ENCODE data around the gene RAI14. TPM values are rescaled to one million over a fixed set of nuclear protein-coding genes. Genes with fewer than 3 reads are reported as not detected.
"Not testable (repeated sequence)": the region's sequence is repeated elsewhere in the genome, so short reads cannot be mapped to it uniquely, and the experiment has no call there.

Gene RAI14
- total RNA-seq, 1 donor from 2014 or later, result 6.7 TPM

DNA sequence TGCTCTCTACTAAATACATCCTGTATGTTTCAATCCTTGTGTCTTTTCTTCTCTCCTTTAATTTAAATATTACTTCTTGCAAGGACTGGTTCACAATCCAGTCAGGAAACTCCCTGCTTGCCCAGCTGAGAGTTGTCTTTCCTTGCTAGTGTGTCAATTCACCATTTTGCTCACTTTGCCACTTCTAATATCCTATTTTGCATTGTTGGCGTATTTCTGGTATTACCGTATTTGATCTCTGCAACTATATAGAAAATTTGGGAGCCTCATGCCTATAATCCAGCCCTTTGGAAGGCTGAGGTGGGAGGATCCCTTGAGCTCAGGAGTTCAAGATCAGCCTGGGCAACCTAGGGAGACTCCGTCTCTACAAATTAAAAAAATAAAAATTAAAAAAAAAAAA, 92.3 kb downstream of the RAI14 start:
- DNase-seq (ENCODE audit: missing footprints), result no peak
- no peak for ATAC-seq
- intact Hi-C loops (cut with DNase I), result no loop called here

DNA sequence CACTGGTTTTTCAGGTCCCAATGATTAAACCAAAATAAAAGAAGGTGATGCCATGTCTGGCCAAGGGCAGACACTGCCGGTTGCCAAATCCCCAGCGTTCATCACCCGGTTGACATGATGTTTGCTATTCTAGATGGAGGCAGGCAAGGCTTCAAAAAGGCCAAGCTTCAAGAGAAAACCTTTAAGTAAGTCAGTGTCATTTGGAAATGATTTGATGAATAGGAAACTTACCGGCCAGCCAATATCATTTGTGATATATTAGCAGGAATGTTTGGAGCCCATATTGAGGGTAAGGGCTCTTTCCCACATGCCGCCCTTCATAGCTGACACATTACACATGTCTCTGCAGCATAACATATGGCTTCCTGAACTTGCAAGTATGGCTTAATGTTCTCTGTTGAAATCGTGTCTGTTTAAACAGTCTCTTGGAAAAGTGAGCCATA, 93.3 kb downstream of the RAI14 start:
- intact Hi-C loops (cut with DNase I), result no loop called here
- DNase-seq (ENCODE audit: missing footprints) (no peak), ATAC-seq (no peak)

DNA sequence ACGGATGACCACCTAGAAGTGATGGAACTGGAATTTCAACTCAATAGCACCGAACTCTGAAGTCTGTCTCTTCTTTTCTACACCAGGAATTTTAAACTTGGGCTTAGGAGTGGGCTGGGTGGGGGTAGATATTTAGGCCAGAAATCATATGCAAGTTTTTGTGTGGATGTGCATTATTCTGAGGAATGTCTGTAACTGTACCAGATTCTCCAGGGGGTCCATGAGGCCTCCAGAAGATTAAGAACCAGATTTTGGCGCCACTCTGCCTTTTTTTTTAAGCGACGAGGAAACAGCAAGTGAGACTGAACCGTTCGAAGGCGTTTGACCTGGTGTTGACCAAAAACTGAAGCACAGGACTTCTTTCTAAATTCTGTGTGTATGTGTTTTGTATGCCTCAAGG, 94.1 kb downstream of the RAI14 start:
- no peak for DNase-seq (ENCODE audit: missing footprints)
- ATAC-seq, result no peak
- intact Hi-C loops (cut with DNase I), result no loop called here

DNA sequence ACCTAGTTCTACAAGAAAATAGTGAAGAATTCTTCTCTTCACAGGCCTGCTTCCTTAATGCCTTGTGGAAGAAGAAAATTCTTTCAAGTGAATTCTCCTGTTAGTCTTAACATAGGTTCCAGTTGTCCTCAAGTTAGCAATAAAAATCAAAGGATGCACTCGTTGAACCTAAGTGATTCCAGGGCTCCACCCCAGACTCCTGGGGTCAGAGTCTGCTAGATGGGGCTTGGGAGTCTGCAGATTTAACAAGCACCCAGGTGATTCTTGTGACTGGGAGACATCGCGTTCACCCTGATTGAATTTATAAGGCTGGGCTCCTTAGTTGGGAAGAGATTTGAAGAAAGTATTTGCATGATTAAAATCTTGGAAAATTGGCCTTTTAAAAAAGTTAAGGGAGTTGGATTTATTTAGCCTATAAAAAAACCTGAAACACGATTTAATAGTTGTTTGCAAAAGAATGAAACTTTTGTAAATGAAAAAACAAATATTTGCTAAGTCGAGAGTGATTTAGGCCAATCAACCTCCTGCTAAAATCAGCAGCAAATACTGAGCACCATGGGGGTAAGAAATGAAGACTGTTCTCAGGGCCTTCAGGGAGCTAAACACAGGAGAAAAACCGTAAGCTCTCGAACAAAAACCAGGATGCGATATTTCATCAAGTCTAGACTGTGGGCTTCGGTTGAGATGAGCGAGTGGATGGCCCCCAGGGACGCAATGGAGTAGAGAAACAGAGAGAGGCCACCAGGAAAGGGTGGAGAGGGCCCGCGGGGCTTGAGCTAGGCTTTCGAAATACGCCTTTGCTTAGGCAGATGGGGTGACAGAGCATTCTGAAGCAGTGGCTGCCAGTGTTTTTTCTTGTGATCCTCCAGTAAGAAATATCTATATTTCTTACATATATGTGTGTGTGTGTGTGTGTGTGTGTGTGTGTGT, 95.9 kb downstream of the RAI14 start:
- DNase-seq (ENCODE audit: missing footprints) (no peak), ATAC-seq (peak; percentile 62)
- intact Hi-C loops (cut with DNase I), result no loop called here

DNA sequence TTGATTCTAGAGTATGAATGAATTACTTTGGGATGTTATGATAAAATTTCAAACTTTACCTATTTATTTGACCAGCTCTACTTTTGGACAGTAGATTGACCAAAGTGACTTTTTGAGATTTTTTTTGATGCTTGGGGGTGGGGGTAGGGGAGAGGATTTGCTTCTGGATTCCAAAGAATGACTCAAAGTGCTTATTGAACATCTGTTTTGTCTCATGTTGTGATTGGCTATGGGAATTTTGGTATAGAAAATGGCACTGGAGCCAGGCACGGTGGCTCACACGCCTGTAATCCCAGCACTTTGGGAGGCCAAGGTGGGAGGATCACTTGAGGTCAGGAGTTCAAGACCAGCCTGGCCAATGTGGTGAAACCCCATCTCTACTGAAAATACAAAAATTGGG, 97.1 kb downstream of the RAI14 start:
- DNase-seq (ENCODE audit: missing footprints); ATAC-seq; intact Hi-C loops (cut with DNase I): not testable (repeated sequence)

DNA sequence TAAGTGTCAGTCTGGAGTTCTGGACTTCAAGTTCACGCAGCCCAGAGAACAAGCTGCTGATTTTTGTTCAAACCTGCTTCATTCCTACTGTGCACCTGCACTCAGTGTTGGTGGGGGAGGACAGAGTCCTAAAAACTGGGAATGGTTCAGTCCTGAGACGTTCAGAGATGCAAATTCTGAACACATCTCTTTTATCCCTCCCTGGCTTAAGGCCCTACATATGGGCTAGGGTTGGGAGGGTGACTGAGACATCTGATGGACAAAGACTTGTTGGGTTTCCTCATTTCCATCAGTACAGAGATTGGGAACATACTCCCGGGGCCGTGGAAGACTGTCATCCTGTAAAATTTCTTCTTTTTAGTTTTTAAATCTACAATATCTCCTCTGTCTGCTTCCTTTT, 99.8 kb downstream of the RAI14 start:
- ATAC-seq, result no peak
- intact Hi-C loops (cut with DNase I), result no loop called here
- DNase-seq (ENCODE audit: missing footprints), result no peak

DNA sequence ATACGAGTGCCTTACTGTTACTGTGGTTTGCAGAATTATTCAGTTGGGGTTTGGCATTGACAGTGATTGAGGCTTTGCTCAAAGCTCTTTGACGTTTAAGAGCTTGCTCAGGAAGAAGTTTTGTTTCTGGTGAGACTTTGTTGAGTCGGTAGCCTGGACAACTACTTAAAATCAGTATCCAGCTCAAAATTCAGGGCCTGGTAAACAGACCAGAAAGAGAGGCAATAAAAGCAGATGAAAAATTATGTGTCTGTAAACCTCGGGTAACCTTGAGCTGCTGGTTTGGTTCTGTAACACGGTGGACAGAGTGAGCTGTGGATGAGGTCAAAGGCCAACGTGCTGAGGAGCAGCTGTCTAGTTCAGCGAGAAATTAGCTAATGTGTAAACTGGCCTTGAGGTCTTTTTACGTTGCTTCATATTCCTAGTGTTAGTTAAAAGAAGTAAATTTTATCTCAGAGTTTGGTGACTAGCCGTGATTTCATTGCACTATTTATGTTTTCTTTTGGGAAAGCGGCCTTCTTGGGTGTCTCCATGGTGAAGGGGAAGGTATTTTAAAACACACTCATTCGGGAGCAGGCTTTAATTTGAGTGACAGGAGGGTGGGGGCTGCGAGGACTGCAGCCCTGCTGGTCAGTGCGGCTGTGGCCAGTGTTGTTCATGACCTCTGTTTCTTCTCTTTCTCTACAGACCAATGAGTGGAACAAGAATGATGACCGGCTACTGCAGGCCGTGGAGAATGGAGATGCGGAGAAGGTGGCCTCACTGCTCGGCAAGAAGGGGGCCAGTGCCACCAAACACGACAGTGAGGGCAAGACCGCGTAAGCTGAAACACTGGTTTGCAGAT, 100.9 kb downstream of the RAI14 start:
- intact Hi-C loops (cut with DNase I), result no loop called here
- no peak for ATAC-seq
- no peak for DNase-seq (ENCODE audit: missing footprints)

DNA sequence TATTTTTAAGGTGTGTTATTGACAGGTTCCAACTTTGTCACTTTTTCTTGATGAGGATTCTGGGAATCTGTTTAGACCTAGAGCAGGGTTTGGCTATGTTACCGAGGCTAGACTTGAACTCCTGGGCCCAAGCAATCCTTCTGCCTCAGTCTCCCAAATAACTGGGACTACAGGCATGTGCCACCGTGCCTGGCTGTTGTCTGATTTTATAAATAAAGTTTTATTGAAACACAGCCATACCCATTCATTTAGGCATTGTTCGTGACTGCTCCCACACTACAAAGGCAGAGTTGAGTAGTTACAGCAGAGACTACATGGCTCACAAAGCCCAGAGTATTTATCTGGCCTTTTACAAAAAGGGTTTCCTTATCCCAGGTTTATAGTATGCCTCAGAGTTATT, 102.4 kb downstream of the RAI14 start:
- DNase-seq (ENCODE audit: missing footprints), result no peak
- no peak for ATAC-seq
- intact Hi-C loops (cut with DNase I), result no loop called here

DNA sequence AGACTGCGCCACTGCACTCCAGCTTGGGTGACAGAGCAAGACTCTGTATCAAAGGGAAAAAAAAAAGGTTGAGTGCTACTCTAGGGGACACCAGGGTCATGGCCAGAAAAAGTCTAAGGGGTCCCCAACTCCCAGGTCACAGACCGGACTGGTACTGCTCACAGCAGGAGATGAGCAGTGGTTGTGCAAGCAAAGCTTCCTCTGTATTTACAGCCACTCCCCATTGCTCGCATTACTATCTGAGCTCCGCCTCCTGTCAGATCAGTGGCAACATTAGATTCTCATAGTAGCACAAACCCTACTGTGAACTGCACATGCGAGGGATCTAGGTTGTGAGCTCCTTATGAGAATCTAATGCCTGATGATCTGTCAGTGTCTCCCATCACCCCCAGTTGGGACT, 103.1 kb downstream of the RAI14 start:
- ATAC-seq; intact Hi-C loops (cut with DNase I); DNase-seq (ENCODE audit: missing footprints): not testable (repeated sequence)

DNA sequence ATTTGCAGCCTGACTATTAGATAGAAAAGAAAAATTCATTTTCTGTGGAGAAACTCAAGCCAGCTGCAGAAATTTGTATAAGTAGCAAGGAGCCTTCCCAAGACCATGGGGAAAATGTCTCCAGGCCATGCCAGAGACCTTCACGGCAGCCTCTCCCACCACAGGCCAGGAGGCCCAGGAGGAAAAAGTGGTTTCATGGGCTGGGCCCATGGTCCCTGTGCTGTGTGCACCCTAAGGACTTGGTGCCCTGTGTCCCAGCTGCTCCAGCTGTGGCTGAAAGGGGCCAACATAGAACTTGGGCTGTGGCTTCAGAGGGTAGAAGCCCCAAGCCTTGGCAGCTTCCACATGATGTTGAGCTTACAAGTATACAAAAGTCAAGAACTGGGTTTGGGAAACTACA, 109.5 kb downstream of the RAI14 start:
- intact Hi-C loops (cut with DNase I), result no loop called here
- ATAC-seq (no peak), DNase-seq (ENCODE audit: missing footprints) (no peak)

DNA sequence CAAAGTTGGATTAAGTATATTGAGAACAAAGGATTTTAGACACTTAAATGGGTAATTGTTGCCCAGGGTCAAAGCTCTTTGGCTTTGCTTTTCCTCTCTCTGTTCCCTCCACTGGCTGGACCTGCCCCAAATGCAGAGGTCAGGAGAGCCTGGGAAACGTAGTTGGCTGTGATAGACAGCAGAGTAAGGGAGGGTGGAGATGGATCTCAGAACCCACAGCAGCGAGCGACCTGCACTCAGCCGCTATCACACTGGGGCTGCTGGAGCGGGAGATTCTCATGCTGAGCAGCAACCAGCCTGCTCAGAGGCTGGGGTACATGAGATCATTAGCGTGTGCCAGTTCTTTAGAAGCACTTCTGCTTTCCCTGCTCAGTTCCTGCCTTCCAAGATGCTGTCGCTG, 111.1 kb downstream of the RAI14 start:
- intact Hi-C loops (cut with DNase I), result no loop called here
- ATAC-seq (no peak), DNase-seq (ENCODE audit: missing footprints) (no peak)

DNA sequence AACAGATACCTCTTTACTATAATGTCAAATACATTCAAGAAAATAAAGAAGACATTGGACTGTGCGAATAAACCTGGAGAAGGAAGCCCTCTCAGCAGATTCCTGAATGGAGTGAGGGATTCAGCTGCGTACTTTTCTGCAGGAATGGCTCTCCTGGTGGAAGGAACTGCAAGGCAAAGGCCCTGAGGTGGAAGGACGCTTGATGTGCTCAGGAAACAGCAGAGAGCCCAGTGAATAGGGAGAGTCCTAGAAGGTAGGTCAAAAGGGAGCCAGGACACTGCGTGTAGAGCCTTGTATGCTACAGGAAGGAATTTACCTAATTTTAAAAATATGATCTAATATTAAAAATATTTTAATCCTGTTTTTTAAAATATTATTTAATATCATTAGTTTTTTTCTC, 114.4 kb downstream of the RAI14 start:
- intact Hi-C loops (cut with DNase I), result no loop called here
- no peak for DNase-seq (ENCODE audit: missing footprints)
- ATAC-seq, result no peak

DNA sequence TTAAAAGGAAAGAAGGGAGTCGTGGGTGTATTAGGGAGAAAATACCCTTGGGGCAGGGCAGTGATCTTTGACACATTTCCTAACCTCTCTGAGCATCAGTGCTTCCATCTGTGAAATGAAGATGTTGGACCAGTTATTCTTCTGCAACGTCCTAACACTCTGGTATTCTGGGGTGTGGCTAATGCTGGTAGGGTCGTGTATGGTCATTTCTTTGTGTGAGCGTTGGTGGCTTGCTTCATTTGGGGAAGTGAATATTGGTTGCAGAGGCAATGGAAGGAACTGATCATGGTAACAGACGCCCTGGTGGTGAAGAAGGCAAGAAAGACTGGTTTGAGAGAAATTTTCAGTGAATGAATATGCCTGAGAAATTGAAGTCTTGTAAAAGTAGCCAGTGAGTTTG, 114.9 kb downstream of the RAI14 start:
- intact Hi-C loops (cut with DNase I), result no loop called here
- DNase-seq (ENCODE audit: missing footprints) (no peak), ATAC-seq (peak; percentile 8)

DNA sequence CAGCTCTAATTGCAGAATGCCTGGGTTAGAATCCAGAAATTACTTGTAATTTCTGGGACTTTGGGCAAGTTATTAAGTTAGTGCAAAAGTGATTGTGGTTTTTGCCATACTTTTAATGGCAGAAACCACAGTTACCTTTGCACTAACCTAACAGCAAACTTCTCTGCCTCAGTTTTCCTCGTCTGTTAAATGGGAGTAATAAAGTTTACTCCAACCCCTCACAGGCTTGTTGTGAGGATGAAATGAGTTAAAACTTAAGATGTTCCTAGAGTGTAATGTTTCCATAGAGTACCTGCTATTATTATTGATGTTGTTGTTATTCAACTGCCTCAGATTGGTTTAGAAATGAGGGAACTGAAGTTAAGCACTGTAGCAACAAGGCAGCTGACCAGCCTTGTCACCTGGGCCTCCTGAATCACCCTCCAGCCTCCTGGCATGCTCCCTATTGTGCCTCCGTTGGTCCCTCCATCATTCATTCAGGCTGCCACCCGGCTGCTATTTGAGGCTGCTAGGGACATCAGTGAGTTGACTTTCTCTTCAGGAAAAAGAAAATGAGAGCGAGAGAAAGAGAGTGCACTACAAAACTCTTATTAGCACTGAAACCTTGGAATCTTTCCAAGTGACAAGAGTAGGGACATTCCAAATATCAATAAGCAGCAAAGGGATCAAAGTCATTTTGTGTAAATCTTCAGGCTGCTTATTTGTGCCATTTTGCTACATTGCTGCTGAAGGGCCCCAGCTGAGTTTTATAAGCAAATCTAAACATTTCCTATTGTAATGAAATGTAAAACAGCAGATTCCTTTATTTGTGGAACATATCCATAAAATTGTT, 116.4 kb downstream of the RAI14 start:
- no peak for DNase-seq (ENCODE audit: missing footprints)

DNA sequence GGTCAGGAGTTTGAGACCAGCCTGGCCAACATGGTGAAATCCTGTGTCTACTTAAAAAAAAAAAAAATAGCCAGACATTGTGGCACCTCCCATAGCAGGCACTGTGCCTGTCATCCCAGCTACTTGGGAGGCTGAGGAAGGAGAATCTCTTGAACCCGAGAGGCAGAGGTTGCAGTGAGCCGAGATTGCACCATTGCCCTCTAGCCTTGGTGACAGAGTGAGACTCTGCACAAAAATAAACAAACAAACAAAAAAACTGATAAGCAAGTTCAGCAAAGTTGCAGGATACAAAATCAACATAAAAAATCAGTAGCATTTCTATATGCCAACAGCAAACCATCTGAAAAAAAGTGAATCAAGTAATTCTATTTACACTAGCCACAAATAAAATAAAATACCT, 118.0 kb downstream of the RAI14 start:
- no peak for ATAC-seq
- intact Hi-C loops (cut with DNase I), result no loop called here
- no peak for DNase-seq (ENCODE audit: missing footprints)

More for the DNA sequence above, 116.4 kb downstream of the RAI14 start:
- no peak for ATAC-seq
- intact Hi-C loops (cut with DNase I), result no loop called here

DNA sequence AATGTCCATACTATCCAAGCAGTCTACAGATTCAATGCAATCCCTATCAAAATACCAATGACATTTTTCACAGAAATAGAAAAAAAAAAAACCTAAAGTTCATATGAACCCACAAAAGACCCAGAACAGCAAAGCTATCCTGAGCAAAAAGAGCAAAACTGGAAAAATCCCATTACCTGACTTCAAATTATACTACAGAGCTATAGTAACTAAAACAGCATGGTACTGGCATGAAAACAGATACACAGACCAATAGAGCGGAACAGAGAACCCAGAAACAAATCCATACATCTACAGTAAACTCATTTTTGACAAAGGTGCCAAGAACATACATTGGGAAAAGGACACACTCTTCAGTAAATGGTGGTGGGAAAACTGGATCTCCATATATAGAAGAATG, 118.5 kb downstream of the RAI14 start:
- intact Hi-C loops (cut with DNase I); ATAC-seq; DNase-seq (ENCODE audit: missing footprints): not testable (repeated sequence)

DNA sequence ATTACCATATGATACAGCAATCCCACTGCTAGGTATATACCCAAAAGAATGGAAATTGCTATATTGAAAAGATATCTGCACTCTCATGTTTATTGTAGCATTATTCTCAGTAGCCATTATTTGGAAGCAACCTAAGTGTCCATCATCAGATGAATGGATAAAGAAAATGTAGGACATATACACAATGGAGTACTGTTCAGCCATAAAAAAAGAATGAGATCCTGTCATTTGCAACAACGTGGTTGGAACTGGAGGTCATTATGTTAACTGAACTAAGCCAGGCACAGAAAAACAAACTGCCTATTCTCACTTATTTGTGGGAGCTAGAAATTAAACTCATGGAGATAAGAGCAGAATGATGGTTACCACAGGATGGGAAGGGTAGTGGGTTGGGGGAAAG, 119.8 kb downstream of the RAI14 start:
- intact Hi-C loops (cut with DNase I), result no loop called here
- no peak for DNase-seq (ENCODE audit: missing footprints)
- ATAC-seq, result no peak

DNA sequence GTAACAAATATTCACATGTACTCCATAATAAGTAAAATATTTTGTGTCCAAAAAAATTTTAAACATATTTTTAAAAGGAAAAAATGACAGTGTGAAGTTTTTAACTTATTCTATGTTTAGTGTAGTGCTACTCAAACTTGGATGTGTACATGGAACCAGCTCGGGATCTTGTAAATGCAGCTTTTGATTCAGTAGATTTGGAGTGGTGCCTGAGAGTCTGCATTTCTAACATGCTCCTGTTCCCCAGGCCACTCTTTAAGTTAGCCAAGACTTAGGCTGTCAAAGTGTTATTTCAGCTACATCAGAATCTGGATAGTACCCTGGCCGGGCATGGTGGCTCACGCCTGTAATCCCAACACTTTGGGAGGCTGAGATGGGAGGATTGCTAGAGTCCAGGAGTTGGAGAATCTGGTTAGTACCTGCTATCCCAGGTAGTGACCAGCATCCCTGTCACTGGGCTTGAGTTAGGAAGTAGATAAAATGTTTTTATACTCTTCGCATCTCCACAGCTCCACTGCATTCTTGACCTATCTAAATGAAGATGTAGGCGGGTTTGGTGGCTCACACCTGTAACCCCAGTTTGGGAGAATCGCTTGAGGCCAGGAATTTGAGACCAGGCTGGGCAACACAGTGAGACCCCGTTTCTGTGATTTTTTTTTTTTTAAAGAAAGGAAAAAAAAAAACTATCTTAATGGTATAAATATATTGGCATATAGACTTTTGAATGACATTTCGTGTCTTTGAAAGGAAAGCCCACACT, 122.1 kb downstream of the RAI14 start:
- DNase-seq (ENCODE audit: missing footprints) (no peak), ATAC-seq (no peak)
- intact Hi-C loops (cut with DNase I), result no loop called here
